ENCODE results near the gene KCNJ11.

DNA sequence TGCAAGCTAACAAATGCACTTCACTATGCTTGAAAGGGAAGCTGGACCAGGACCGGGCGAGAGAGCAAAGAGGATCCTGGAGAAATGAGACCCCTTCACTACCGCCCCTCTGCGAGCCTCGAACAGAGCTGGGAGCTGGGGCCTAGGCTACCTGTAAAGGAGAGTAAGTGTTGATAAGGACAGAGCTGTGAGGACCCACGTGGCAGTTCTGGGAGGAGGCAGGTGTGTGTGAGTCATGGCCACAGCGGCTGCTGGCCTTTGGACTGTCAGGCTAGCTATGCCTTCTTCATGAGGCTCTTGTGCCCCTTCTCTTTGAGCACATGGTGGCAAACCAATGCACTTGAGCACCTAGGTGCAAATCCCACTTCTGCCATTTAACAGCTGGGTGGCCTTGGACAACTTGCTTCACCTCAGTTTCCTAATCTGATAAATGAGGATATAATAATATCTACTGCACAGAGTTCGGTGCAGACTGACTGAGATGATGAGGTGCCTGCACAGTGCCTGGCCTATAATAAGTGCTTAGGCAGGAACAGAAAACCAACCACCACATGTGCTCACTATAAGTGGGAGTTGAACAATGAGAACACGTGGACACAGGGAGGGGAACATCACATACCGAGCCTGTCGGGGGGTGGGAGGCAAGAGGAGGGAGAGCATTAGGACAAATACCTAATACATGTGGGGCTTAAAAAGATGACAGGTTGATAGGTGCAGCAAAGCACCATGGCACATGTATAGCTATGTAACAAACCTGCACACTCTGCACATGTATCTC, 35.3 kb upstream of the KCNJ11 start:
- TF ChIP-seq, protein P1, sequence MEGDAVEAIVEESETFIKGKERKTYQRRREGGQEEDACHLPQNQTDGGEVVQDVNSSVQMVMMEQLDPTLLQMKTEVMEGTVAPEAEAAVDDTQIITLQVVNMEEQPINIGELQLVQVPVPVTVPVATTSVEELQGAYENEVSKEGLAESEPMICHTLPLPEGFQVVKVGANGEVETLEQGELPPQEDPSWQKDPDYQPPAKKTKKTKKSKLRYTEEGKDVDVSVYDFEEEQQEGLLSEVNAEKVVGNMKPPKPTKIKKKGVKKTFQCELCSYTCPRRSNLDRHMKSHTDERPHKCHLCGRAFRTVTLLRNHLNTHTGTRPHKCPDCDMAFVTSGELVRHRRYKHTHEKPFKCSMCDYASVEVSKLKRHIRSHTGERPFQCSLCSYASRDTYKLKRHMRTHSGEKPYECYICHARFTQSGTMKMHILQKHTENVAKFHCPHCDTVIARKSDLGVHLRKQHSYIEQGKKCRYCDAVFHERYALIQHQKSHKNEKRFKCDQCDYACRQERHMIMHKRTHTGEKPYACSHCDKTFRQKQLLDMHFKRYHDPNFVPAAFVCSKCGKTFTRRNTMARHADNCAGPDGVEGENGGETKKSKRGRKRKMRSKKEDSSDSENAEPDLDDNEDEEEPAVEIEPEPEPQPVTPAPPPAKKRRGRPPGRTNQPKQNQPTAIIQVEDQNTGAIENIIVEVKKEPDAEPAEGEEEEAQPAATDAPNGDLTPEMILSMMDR (IDR thresholded peaks at IDR 0.05; ENCODE audit: low read length): no peak
- no peak for TF ChIP-seq EZH2 (IDR thresholded peaks at IDR 0.05; ENCODE audit: borderline replicate concordance, low read length)

Measured in OCI-LY1 (cell line).